ENCODE measurements around the gene SLMAP.

Gene SLMAP

GRCh38 chr3:57967590-57967989 is 211.5 kb downstream of the SLMAP start:
- DNase-seq = no peak

GRCh38 chr3:57968501-57968900 is 212.4 kb downstream of the SLMAP start:
- no peak for DNase-seq

GRCh38 chr3:57971975-57972374 is 215.9 kb downstream of the SLMAP start:
- no peak for DNase-seq

GRCh38 chr3:57972531-57973111 is 216.5 kb downstream of the SLMAP start:
- DNase-seq = no peak

GRCh38 chr3:57973715-57974477 is 217.8 kb downstream of the SLMAP start:
- DNase-seq = no peak

DNA sequence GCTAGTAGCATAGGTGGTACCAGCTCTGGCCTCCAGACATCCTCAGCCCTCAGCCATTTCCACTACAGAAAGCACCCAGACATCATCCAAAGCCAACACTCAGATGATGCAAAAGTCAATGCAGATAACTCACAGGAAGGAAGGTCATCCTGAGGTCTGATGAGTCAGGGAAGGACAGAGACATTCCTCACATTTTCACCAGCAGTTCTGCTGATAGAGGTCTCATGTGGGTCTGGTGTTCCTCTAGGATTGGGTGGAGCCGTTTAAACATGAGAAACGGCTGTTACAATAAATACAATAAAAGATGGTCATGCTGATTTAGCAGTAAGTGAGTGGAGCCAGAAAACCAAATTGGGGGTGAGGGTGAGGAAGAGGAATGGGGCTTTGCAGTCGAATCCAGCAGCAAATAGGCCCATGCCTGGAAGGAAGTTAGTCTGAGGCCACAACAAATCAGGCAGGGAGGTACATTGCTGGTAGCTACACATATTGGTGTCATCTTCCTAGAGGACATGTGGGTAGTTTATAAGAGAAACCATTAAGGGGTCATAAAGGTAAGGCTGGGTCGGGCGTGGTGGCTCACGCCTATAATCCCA is 218.8 kb downstream of the SLMAP start:
- peak; percentile 72 for DNase-seq

DNA sequence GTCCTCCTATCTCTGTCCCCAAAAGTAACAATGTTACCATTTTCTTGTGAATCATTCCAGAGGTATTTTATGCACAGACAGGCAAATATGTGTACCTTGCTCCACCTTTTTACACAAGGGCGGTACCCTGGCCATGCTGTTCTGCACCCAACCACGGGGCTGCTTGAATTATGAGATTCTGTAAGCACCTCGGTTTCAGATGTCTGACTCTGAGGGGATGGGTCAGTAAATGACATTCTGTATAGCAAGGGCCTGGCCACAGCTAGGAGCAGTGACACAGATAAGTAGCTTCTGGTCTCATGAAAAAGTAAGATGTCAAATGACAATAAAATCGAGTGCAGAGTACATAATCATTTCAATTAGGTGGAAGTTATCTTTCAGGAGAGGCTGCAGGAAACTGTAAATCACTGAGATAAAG is 221.7 kb downstream of the SLMAP start:
- DNase-seq = no peak

DNA sequence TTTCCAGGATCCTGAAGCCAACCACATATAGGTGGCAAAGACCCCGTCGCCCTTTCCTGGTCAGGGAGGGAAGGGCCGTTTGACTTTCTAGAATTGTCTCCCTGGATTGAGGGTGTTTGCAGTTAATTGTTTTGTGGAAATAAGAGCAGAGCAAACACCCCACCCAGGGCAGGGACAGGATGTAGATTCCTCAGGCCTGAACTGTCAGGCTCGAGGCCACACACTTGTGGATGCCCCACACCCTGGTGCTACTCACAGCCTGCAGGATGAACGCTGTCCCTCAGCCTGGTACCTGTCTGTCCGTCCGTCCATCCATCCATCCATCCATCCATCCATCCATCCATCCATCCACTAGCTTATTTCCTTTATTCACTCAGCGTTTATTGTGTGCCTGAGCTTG is 222.2 kb downstream of the SLMAP start:
- no peak for DNase-seq

All from T1000 (cell line).